AG04449 (cell line): Measurements from ENCODE around the gene COMMD1.

Experiments
- CTCF ChIA-PET: fragments of 350-600 bp; formaldehyde crosslinking; extraction: SDS; loops from one replicate; lab custom pipeline; 2021; ENCODE audit warnings: antibody characterized with exemption; lab: Yijun Ruan, JAX
- POLR2A ChIA-PET: fragments of 400-600, 350-600 bp; formaldehyde crosslinking; extraction: SDS; loops from one replicate; lab custom pipeline; 2020; ENCODE audit warnings: antibody characterized with exemption, inconsistent platforms; lab: Yijun Ruan, JAX
- DNase-seq: peaks from one replicate; pipeline ENCODE4 v3.0.0-alpha.2; 2010; ENCODE audit warnings: low read depth, low spot score
- H3K4me3 ChIP-seq: 2 replicates; pipeline ENCODE4 v1.5.1; 2011; ENCODE audit warnings: low read depth, mild to moderate bottlenecking, control low read depth, low read length
- CTCF ChIP-seq: IDR thresholded peaks from one replicate; pipeline ENCODE4 v1.5.1; 2011; ENCODE audit warnings: mild to moderate bottlenecking, moderate library complexity, low read length, control low read depth, inconsistent platforms; ENCODE audit not compliant: insufficient read depth; ENCODE audit errors: missing control alignments

The COMMD1 gene

DNA sequence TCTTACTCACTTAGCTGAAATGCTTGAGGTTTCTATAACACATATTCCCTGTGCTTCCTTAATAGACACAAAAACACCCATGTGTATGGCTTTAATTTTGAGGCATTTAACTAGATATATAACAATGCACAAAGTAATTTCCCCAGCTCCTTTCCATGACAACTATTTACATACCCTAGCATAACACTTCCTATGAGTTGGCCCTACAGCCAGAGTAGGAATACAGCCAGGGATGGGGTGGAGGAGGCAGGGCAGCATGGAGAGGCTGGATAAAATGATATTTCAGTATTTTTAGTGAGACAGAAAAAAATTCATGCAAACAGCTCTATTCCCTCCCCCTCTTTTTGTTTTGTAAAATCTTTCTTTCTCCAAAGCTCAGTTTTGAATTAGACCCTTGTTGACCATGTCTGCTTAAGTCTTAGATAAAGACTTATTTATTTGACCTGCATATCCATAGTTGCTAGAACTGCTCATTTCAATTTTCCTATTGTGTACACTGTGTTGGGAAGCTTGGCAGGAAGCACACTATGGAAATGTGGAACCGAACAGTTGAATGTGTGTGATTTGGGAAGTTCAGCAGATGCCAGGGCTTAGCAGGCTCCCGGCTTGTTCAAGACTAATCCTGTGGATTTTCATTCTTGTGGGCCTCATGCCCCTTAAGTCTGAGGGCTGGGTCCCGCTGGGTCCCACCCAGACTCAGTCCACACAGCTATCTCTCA lies 279.2 kb downstream of the COMMD1 start:
- no peak for TF ChIP-seq CTCF
- DNase-seq, result no peak
- no peak overlapping the region for H3K4me3 ChIP-seq
- POLR2A ChIA-PET, result interaction anchor here (1.2 kb wide), 1 partner anchor 11 kb away, joined by 3 read pairs; no protein-coding TSS in a partner anchor
- CTCF ChIA-PET, result no interaction called here
